Nephron (organoid): Measurements from ENCODE around the gene BACH1.

Source experiments
- H3K27ac Mint-ChIP-seq, 3 experiments: 2 replicates each; pipeline ENCODE4 v1.8.0; 2020; ENCODE audit warnings: mixed read lengths in 3 of 3, mild to moderate bottlenecking in 2 of 3, moderate library complexity in 1 of 3
- H3K27me3 Mint-ChIP-seq: 2 replicates; pipeline ENCODE4 v1.8.0; 2021; ENCODE audit warnings: low read depth, mild to moderate bottlenecking, moderate library complexity, mixed read lengths
- H3K36me3 Mint-ChIP-seq: 2 replicates; pipeline ENCODE4 v1.8.0; 2020; ENCODE audit warnings: low read depth, mixed read lengths
- H3K4me1 Mint-ChIP-seq: 2 replicates; pipeline ENCODE4 v1.8.0; 2020; ENCODE audit warnings: mixed read lengths
- H3K4me3 Mint-ChIP-seq, 3 experiments: 2 replicates each; pipeline ENCODE4 v1.8.0; 2020; ENCODE audit warnings: mild to moderate bottlenecking in 3 of 3, mixed read lengths in 3 of 3, moderate library complexity in 2 of 3
- H3K9me3 Mint-ChIP-seq: 2 replicates; pipeline ENCODE4 v1.8.0; 2020; ENCODE audit warnings: mixed read lengths
- TF ChIP-seq, protein P1 (sequence below), 3 experiments: fragments of 200-600 bp; sonication (generic); IDR thresholded peaks; one replicate each; pipeline ENCODE4 v1.5.0; 2021; ENCODE audit warnings: antibody characterized with exemption in 3 of 3; ENCODE audit not compliant: unreplicated experiment in 3 of 3

Gene BACH1

GRCh38 chr21:29313662-29314408 is 15.1 kb downstream of the BACH1 start:
- H3K4me3 Mint-ChIP-seq = no peak overlapping the region
- peaks cover 14% of the 10 kb centered on the region for H3K9me3 Mint-ChIP-seq
- TF ChIP-seq, protein P1, sequence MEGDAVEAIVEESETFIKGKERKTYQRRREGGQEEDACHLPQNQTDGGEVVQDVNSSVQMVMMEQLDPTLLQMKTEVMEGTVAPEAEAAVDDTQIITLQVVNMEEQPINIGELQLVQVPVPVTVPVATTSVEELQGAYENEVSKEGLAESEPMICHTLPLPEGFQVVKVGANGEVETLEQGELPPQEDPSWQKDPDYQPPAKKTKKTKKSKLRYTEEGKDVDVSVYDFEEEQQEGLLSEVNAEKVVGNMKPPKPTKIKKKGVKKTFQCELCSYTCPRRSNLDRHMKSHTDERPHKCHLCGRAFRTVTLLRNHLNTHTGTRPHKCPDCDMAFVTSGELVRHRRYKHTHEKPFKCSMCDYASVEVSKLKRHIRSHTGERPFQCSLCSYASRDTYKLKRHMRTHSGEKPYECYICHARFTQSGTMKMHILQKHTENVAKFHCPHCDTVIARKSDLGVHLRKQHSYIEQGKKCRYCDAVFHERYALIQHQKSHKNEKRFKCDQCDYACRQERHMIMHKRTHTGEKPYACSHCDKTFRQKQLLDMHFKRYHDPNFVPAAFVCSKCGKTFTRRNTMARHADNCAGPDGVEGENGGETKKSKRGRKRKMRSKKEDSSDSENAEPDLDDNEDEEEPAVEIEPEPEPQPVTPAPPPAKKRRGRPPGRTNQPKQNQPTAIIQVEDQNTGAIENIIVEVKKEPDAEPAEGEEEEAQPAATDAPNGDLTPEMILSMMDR (IDR thresholded peaks at IDR 0.05; ENCODE audit: unreplicated experiment in 3 of 3) = no peak
- H3K27ac Mint-ChIP-seq = no peak overlapping the region
- H3K4me1 Mint-ChIP-seq = peaks cover 23% of the 10 kb centered on the region
- peaks cover 63% of the 10 kb centered on the region for H3K36me3 Mint-ChIP-seq
- H3K27me3 Mint-ChIP-seq = no peaks in the 10 kb centered on the region

DNA sequence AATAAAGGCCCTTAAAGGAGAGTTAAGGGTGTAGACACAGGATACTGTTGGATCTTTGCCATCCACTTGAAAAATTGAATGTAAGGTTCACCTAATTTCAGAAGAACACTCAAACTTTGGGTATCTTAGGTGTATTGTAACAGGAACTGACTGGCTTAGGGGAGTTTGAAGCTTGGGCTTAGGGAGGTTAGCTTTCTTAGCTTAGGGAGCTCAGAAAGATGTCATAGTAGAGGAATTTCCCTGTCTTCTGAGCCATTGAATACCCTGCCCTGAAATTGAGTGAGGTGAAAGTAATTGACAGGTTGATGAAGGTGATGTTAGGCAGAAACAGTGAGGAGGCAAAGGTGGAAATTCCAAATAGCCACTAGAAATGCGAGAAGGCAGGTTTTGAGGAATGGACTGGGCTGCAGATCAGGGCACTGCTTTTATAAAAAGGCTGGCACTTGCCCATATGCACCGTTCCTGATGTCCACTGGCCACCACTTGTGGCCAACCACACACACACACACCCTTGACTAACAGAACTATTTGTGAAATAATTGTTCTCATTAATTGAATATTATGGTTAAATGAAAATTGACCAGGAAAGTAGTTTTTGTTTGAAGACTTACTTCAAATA is 16.5 kb downstream of the BACH1 start:
- H3K4me3 Mint-ChIP-seq = no peak overlapping the region
- H3K9me3 Mint-ChIP-seq = peaks cover 14% of the 10 kb centered on the region
- H3K36me3 Mint-ChIP-seq = peaks cover 61% of the 10 kb centered on the region
- peak overlapping the region in 2 of 3 experiments; percentile 23 to 29 for H3K27ac Mint-ChIP-seq
- no peaks in the 10 kb centered on the region for H3K27me3 Mint-ChIP-seq
- TF ChIP-seq, protein P1 (IDR thresholded peaks at IDR 0.05; ENCODE audit: unreplicated experiment in 3 of 3) = no peak
- H3K4me1 Mint-ChIP-seq = peaks cover 23% of the 10 kb centered on the region

- Mint-ChIP-seq H3K27me3 (no peaks in the 10 kb centered on the region), H3K36me3 (peaks cover 63% of the 10 kb centered on the region), H3K4me3 (no peak overlapping the region), H3K4me1 (peaks cover 23% of the 10 kb centered on the region), H3K9me3 (peaks cover 9% of the 10 kb centered on the region), H3K27ac (no peak overlapping the region)
- TF ChIP-seq, protein P1 (IDR thresholded peaks at IDR 0.05; ENCODE audit: unreplicated experiment in 3 of 3) = no peak
Observed at GRCh38 chr21:29316029-29316742, 17.5 kb downstream of the BACH1 start.

- H3K36me3 Mint-ChIP-seq = peaks cover 63% of the 10 kb centered on the region
- no peak overlapping the region for H3K27ac Mint-ChIP-seq
- TF ChIP-seq, protein P1 (IDR thresholded peaks at IDR 0.05; ENCODE audit: unreplicated experiment in 3 of 3) = no peak
- H3K4me1 Mint-ChIP-seq = peaks cover 23% of the 10 kb centered on the region
- H3K27me3 Mint-ChIP-seq = no peaks in the 10 kb centered on the region
- H3K9me3 Mint-ChIP-seq = peaks cover 6% of the 10 kb centered on the region
- no peak overlapping the region for H3K4me3 Mint-ChIP-seq
Observed at GRCh38 chr21:29316806-29317205, 18.1 kb downstream of the BACH1 start.

DNA sequence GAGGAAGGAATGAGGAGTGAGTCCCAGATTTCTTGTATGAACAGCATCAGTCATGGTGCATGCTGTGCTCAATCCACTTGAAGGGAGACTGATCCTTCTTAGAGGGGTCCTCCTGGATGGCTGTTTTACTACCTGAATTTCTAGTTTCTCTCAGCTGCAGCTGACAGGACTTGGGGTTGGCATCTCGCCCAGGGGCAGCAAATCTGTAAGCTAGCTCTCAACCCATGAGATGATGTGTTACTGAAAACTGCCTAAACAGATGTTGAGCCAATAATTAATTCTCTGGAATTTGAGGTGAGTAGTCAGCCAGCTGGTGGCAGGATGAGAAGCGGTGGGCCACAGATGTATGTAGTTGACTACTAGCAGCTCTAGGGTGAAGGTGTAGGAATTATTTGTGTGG is 19.6 kb downstream of the BACH1 start:
- TF ChIP-seq, protein P1 (IDR thresholded peaks at IDR 0.05; ENCODE audit: unreplicated experiment in 3 of 3) = no peak
- H3K4me3 Mint-ChIP-seq = no peak overlapping the region
- H3K9me3 Mint-ChIP-seq = no peaks in the 10 kb centered on the region
- H3K27me3 Mint-ChIP-seq = no peaks in the 10 kb centered on the region
- peaks cover 23% of the 10 kb centered on the region for H3K4me1 Mint-ChIP-seq
- peaks cover 58% of the 10 kb centered on the region for H3K36me3 Mint-ChIP-seq
- no peak overlapping the region for H3K27ac Mint-ChIP-seq
